TTC549 (cell line): ENCODE data around the gene ADAMTS9.

Source experiments
- FAIRE-seq: peaks from 2 replicates; lab custom pipeline; 2012; peaks lifted over from hg19 to GRCh38; lab: Jason Lieb, UNC

ADAMTS9 gene

GRCh38 chr3:64536166-64536565, 151.6 kb downstream of the ADAMTS9 start:
- FAIRE-seq: no peak

GRCh38 chr3:64533617-64534317, 154.0 kb downstream of the ADAMTS9 start:
- no peak for FAIRE-seq

- FAIRE-seq: peak; percentile 73
Measured at GRCh38 chr3:64530434-64531049, 157.3 kb downstream of the ADAMTS9 start.

- FAIRE-seq: no peak
Measured at GRCh38 chr3:64523324-64523723, 164.5 kb downstream of the ADAMTS9 start.

GRCh38 chr3:64520334-64520733, 167.5 kb downstream of the ADAMTS9 start:
- FAIRE-seq: no peak

GRCh38 chr3:64518950-64519349, 168.8 kb downstream of the ADAMTS9 start:
- no peak for FAIRE-seq

- FAIRE-seq: no peak
Measured at GRCh38 chr3:64518496-64518895, 169.3 kb downstream of the ADAMTS9 start.

- no peak for FAIRE-seq
Measured at GRCh38 chr3:64514889-64515288, 172.9 kb downstream of the ADAMTS9 start.

- no peak for FAIRE-seq
Measured at GRCh38 chr3:64509206-64509605, 178.6 kb downstream of the ADAMTS9 start.

- FAIRE-seq: no peak
Measured at GRCh38 chr3:64508140-64508539, 179.7 kb downstream of the ADAMTS9 start.

GRCh38 chr3:64506255-64506654, 181.5 kb downstream of the ADAMTS9 start:
- FAIRE-seq: no peak

- FAIRE-seq: no peak
Measured at GRCh38 chr3:64505419-64505818, 182.4 kb downstream of the ADAMTS9 start.

- FAIRE-seq: no peak
Measured at GRCh38 chr3:64502284-64502683, 185.5 kb downstream of the ADAMTS9 start.

GRCh38 chr3:64501298-64501906, 186.4 kb downstream of the ADAMTS9 start:
- no peak for FAIRE-seq

- FAIRE-seq: no peak
Measured at GRCh38 chr3:64496786-64497490, 190.9 kb downstream of the ADAMTS9 start.

GRCh38 chr3:64495781-64496334, 191.9 kb downstream of the ADAMTS9 start:
- no peak for FAIRE-seq

GRCh38 chr3:64495121-64495780, 192.5 kb downstream of the ADAMTS9 start:
- no peak for FAIRE-seq

- no peak for FAIRE-seq
Measured at GRCh38 chr3:64494526-64494925, 193.3 kb downstream of the ADAMTS9 start.

- no peak for FAIRE-seq
Measured at GRCh38 chr3:64493149-64493548, 194.7 kb downstream of the ADAMTS9 start.

GRCh38 chr3:64491843-64492242, 196.0 kb downstream of the ADAMTS9 start:
- no peak for FAIRE-seq

- no peak for FAIRE-seq
Measured at GRCh38 chr3:64490180-64490724, 197.5 kb downstream of the ADAMTS9 start.
